ENCODE measurements around the gene RABEPK. TPM values are rescaled to one million over a fixed set of nuclear protein-coding genes. Genes with fewer than 3 reads are reported as not detected.
"Not testable (repeated sequence)": the region's sequence is repeated elsewhere in the genome, so short reads cannot be mapped to it uniquely, and the experiment has no call there.

The RABEPK gene
- 10 to 100 TPM; 44.7 to 63.8 (median 55.4) TPM for total RNA-seq

GRCh38 chr9:125200216-125201047, at the start of gene RABEPK:
Gene RABEPK, plus strand, starts transcription at chr9:125200542. Its CDS starts 2,472 bp downstream, at chr9:125203014.
- Mint-ChIP-seq H3K4me1 (ENCODE audit: low read depth) (peaks cover 28% of the 10 kb centered on the region), H3K27me3 (ENCODE audit: low read depth) (no peaks in the 10 kb centered on the region), H3K4me3 (peak within 1 kb of the TSS; percentile 94), H3K36me3 (ENCODE audit: insufficient read depth) (peaks cover 13% of the 10 kb centered on the region), H3K9me3 (no peaks in the 10 kb centered on the region)
- ATAC-seq (peak; percentile 99 to 100), DNase-seq (peak; percentile 87)

- H3K36me3 Mint-ChIP-seq (ENCODE audit: insufficient read depth), result peaks cover 20% of the 10 kb centered on the region
- H3K4me3 Mint-ChIP-seq, result no peak overlapping the region
- DNase-seq (no peak), ATAC-seq (no peak)
- no peaks in the 10 kb centered on the region for H3K9me3 Mint-ChIP-seq
- peaks cover 5% of the 10 kb centered on the region for H3K4me1 Mint-ChIP-seq (ENCODE audit: low read depth)
- H3K27me3 Mint-ChIP-seq (ENCODE audit: low read depth), result no peaks in the 10 kb centered on the region
Observed at GRCh38 chr9:125151730-125152129, 48.6 kb upstream of the RABEPK start.

GRCh38 chr9:125153712-125154367, 46.5 kb upstream of the RABEPK start:
- Mint-ChIP-seq H3K9me3 (no peaks in the 10 kb centered on the region), H3K4me1 (ENCODE audit: low read depth) (peaks cover 5% of the 10 kb centered on the region), H3K36me3 (ENCODE audit: insufficient read depth) (peaks cover 23% of the 10 kb centered on the region), H3K27me3 (ENCODE audit: low read depth) (no peaks in the 10 kb centered on the region), H3K4me3 (no peak overlapping the region)
- DNase-seq, result no peak
- no peak for ATAC-seq

GRCh38 chr9:125156551-125156950, 43.8 kb upstream of the RABEPK start:
- Mint-ChIP-seq H3K9me3 (no peaks in the 10 kb centered on the region), H3K27me3 (ENCODE audit: low read depth) (no peaks in the 10 kb centered on the region), H3K36me3 (ENCODE audit: insufficient read depth) (peaks cover 21% of the 10 kb centered on the region), H3K4me1 (ENCODE audit: low read depth) (peaks cover 4% of the 10 kb centered on the region), H3K4me3 (no peak overlapping the region)
- ATAC-seq (no peak), DNase-seq (no peak)

- ATAC-seq, result no peak
- H3K4me1 Mint-ChIP-seq (ENCODE audit: low read depth), result peaks cover 5% of the 10 kb centered on the region
- H3K9me3 Mint-ChIP-seq, result no peaks in the 10 kb centered on the region
- H3K36me3 Mint-ChIP-seq (ENCODE audit: insufficient read depth), result peaks cover 11% of the 10 kb centered on the region
- no peak overlapping the region for H3K4me3 Mint-ChIP-seq
- H3K27me3 Mint-ChIP-seq (ENCODE audit: low read depth), result no peaks in the 10 kb centered on the region
- DNase-seq, result no peak
Observed at GRCh38 chr9:125160750-125161149, 39.6 kb upstream of the RABEPK start.

- Mint-ChIP-seq H3K9me3 (no peaks in the 10 kb centered on the region), H3K4me1 (ENCODE audit: low read depth) (peaks cover 10% of the 10 kb centered on the region), H3K4me3 (no peak overlapping the region), H3K36me3 (ENCODE audit: insufficient read depth) (peaks cover 11% of the 10 kb centered on the region), H3K27me3 (ENCODE audit: low read depth) (no peaks in the 10 kb centered on the region)
- DNase-seq (no peak), ATAC-seq (no peak)
Observed at GRCh38 chr9:125161284-125161918, 38.9 kb upstream of the RABEPK start.

GRCh38 chr9:125162891-125163290, 37.5 kb upstream of the RABEPK start:
- H3K4me3 Mint-ChIP-seq; H3K9me3 Mint-ChIP-seq; DNase-seq; ATAC-seq; H3K4me1 Mint-ChIP-seq (ENCODE audit: low read depth); H3K36me3 Mint-ChIP-seq (ENCODE audit: insufficient read depth); H3K27me3 Mint-ChIP-seq (ENCODE audit: low read depth): not testable (repeated sequence)

GRCh38 chr9:125166762-125167161, 33.6 kb upstream of the RABEPK start:
- H3K36me3 Mint-ChIP-seq (ENCODE audit: insufficient read depth), result peaks cover 19% of the 10 kb centered on the region
- ATAC-seq, result no peak

GRCh38 chr9:125169895-125170294, 30.4 kb upstream of the RABEPK start:
- H3K9me3 Mint-ChIP-seq, result no peaks in the 10 kb centered on the region
- peaks cover 23% of the 10 kb centered on the region for H3K36me3 Mint-ChIP-seq (ENCODE audit: insufficient read depth)
- peaks cover 32% of the 10 kb centered on the region for H3K4me1 Mint-ChIP-seq (ENCODE audit: low read depth)
- DNase-seq (no peak), ATAC-seq (no peak)
- H3K4me3 Mint-ChIP-seq, result no peak overlapping the region
- no peaks in the 10 kb centered on the region for H3K27me3 Mint-ChIP-seq (ENCODE audit: low read depth)

More at GRCh38 chr9:125166762-125167161, 33.6 kb upstream of the RABEPK start:
- DNase-seq, result no peak
- H3K4me3 Mint-ChIP-seq, result no peak overlapping the region
- no peaks in the 10 kb centered on the region for H3K27me3 Mint-ChIP-seq (ENCODE audit: low read depth)
- no peaks in the 10 kb centered on the region for H3K9me3 Mint-ChIP-seq
- H3K4me1 Mint-ChIP-seq (ENCODE audit: low read depth), result peaks cover 15% of the 10 kb centered on the region

GRCh38 chr9:125172031-125172755, 28.1 kb upstream of the RABEPK start:
- Mint-ChIP-seq H3K4me1 (ENCODE audit: low read depth) (peaks cover 39% of the 10 kb centered on the region), H3K9me3 (no peaks in the 10 kb centered on the region), H3K27me3 (ENCODE audit: low read depth) (no peaks in the 10 kb centered on the region), H3K4me3 (no peak overlapping the region), H3K36me3 (ENCODE audit: insufficient read depth) (peaks cover 27% of the 10 kb centered on the region)
- ATAC-seq (no peak), DNase-seq (no peak)

- no peak overlapping the region for H3K4me3 Mint-ChIP-seq
- ATAC-seq (no peak), DNase-seq (no peak)
- H3K36me3 Mint-ChIP-seq (ENCODE audit: insufficient read depth), result peaks cover 20% of the 10 kb centered on the region
- H3K9me3 Mint-ChIP-seq, result no peaks in the 10 kb centered on the region
- H3K4me1 Mint-ChIP-seq (ENCODE audit: low read depth), result peaks cover 55% of the 10 kb centered on the region
- H3K27me3 Mint-ChIP-seq (ENCODE audit: low read depth), result no peaks in the 10 kb centered on the region
Observed at GRCh38 chr9:125176636-125177035, 23.7 kb upstream of the RABEPK start.

- peaks cover 27% of the 10 kb centered on the region for H3K36me3 Mint-ChIP-seq (ENCODE audit: insufficient read depth)
- DNase-seq, result no peak
- H3K4me1 Mint-ChIP-seq (ENCODE audit: low read depth), result peaks cover 58% of the 10 kb centered on the region
- peaks cover 4% of the 10 kb centered on the region for H3K9me3 Mint-ChIP-seq
- no peak overlapping the region for H3K4me3 Mint-ChIP-seq
- H3K27me3 Mint-ChIP-seq (ENCODE audit: low read depth), result no peaks in the 10 kb centered on the region
- no peak for ATAC-seq
Observed at GRCh38 chr9:125177888-125178287, 22.5 kb upstream of the RABEPK start.

- not testable (repeated sequence) for H3K27me3 Mint-ChIP-seq (ENCODE audit: low read depth); ATAC-seq; H3K9me3 Mint-ChIP-seq
Observed at GRCh38 chr9:125179776-125180175, 20.6 kb upstream of the RABEPK start.

GRCh38 chr9:125180876-125181275, 19.5 kb upstream of the RABEPK start:
- no peak for DNase-seq
- ATAC-seq, result no peak
- H3K4me3 Mint-ChIP-seq, result no peak overlapping the region
- no peaks in the 10 kb centered on the region for H3K27me3 Mint-ChIP-seq (ENCODE audit: low read depth)
- peaks cover 31% of the 10 kb centered on the region for H3K36me3 Mint-ChIP-seq (ENCODE audit: insufficient read depth)
- H3K9me3 Mint-ChIP-seq, result peaks cover 4% of the 10 kb centered on the region
- peaks cover 63% of the 10 kb centered on the region for H3K4me1 Mint-ChIP-seq (ENCODE audit: low read depth)

More at GRCh38 chr9:125179776-125180175, 20.6 kb upstream of the RABEPK start:
- Mint-ChIP-seq H3K4me1 (ENCODE audit: low read depth) (peaks cover 60% of the 10 kb centered on the region), H3K36me3 (ENCODE audit: insufficient read depth) (peaks cover 31% of the 10 kb centered on the region)
- not testable (repeated sequence) for DNase-seq, H3K4me3 Mint-ChIP-seq

All from activated T-cell treated with anti-CD3 and anti-CD28 coated beads, Interleukin-2, amount 50 U/mL, for 4 hours (primary cell).